ENCODE results near the gene ROR2.

GRCh38 chr9:91902475-91903125 is 47.4 kb downstream of the ROR2 start:
- no peak for TF ChIP-seq CTCF (IDR thresholded peaks at IDR 0.05)
- no peak for TF ChIP-seq POLR2A (IDR thresholded peaks at IDR 0.05)

Data from uterus (tissue), 2 donors.